ENCODE results near the gene DPYSL4.

Gene DPYSL4

GRCh38 chr10:132143162-132143561 is 43.6 kb upstream of the DPYSL4 start:
- TF ChIP-seq REST (IDR thresholded peaks at IDR 0.05; ENCODE audit: insufficient read depth in 1 of 2, low read depth in 2 of 2, low read length in 2 of 2) (no peak), SIN3A (IDR thresholded peaks at IDR 0.05; ENCODE audit: borderline replicate concordance, insufficient read depth, low read length) (no peak), TAF1 (IDR thresholded peaks at IDR 0.05; ENCODE audit: borderline replicate concordance, insufficient read depth, low read length) (no peak)

DNA sequence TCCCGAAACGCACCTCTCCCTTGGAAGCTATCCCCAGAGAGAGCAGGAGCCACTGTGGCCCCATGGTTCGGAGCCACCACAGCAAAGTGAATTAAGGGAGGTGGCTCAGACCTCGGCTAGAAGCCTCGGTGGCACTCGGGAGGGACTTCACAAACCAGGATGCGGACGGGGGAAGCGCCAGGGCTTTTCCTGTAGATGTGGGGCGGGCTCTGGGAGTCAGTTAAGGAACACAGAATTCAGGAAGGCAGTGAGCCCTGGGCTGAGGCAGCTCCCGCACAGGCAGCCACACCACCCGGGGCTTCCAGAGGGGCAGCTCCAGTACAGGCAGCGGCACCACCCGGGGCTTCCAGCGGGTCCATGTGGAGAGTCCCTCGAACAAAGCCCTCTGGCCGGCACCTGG is 42.7 kb upstream of the DPYSL4 start:
- TF ChIP-seq TAF1 (IDR thresholded peaks at IDR 0.05; ENCODE audit: borderline replicate concordance, insufficient read depth, low read length), result no peak
- no peak for TF ChIP-seq SIN3A (IDR thresholded peaks at IDR 0.05; ENCODE audit: borderline replicate concordance, insufficient read depth, low read length)
- no peak for TF ChIP-seq REST (IDR thresholded peaks at IDR 0.05; ENCODE audit: insufficient read depth in 1 of 2, low read depth in 2 of 2, low read length in 2 of 2)
- TF ChIP-seq POLR2AphosphoS5 (IDR thresholded peaks at IDR 0.05; ENCODE audit: low read depth, low read length), result no peak
- TF ChIP-seq FOXP2 (optimal IDR thresholded peaks at IDR 0.05; ENCODE audit: borderline replicate concordance, extremely low read depth, extremely low read length, insufficient read depth), result no peak

DNA sequence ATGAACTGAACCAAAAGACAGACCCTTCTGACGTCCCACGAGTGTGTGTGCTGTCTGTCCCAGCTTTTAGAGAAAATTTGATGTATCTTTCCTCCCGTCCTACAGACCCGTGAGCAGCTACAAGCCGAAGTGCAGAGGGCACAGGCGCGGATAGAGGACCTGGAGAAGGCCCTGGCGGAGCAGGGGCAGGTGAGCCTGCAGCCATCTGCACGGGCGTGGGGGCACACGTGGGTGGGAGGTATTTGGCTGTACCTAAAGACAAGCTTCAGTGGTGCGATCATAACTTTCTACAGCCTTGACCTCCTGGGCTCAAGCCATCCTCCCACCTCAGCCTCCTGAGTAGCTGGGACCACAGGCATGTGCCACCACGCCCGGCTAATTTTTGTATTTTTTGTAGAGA is 41.7 kb upstream of the DPYSL4 start:
- TF ChIP-seq TAF1 (IDR thresholded peaks at IDR 0.05; ENCODE audit: borderline replicate concordance, insufficient read depth, low read length) (no peak), SIN3A (IDR thresholded peaks at IDR 0.05; ENCODE audit: borderline replicate concordance, insufficient read depth, low read length) (no peak), FOXP2 (optimal IDR thresholded peaks at IDR 0.05; ENCODE audit: borderline replicate concordance, extremely low read depth, extremely low read length, insufficient read depth) (no peak), POLR2AphosphoS5 (IDR thresholded peaks at IDR 0.05; ENCODE audit: low read depth, low read length) (no peak), REST (IDR thresholded peaks at IDR 0.05; ENCODE audit: insufficient read depth in 1 of 2, low read depth in 2 of 2, low read length in 2 of 2) (no peak)

GRCh38 chr10:132145521-132146185 is 41.1 kb upstream of the DPYSL4 start:
- TF ChIP-seq TAF1 (IDR thresholded peaks at IDR 0.05; ENCODE audit: borderline replicate concordance, insufficient read depth, low read length) (no peak), REST (IDR thresholded peaks at IDR 0.05; ENCODE audit: insufficient read depth in 1 of 2, low read depth in 2 of 2, low read length in 2 of 2) (no peak), SIN3A (IDR thresholded peaks at IDR 0.05; ENCODE audit: borderline replicate concordance, insufficient read depth, low read length) (no peak), FOXP2 (optimal IDR thresholded peaks at IDR 0.05; ENCODE audit: borderline replicate concordance, extremely low read depth, extremely low read length, insufficient read depth) (no peak), POLR2AphosphoS5 (IDR thresholded peaks at IDR 0.05; ENCODE audit: low read depth, low read length) (no peak)

DNA sequence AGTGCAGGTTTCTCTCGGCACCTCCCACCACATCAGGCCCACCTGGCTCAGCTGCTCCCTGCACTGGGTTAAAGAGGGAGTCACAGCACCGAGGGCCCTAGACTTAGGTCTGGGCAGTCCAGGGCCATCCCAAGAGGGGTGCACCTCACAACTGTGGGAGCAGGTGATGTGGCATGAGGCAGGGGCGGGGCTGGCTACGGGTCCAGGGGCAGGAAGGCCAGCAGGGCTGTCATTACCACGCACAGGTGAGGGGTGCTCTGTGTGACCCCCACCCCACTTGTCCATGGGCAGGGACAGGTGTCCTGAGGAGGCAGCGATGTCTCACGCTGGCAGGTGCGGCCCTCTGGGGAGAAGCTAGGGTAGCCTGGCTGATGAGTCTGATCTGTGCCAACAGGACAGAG is 40.5 kb upstream of the DPYSL4 start:
- TF ChIP-seq REST (IDR thresholded peaks at IDR 0.05; ENCODE audit: insufficient read depth in 1 of 2, low read depth in 2 of 2, low read length in 2 of 2), result no peak
- no peak for TF ChIP-seq POLR2AphosphoS5 (IDR thresholded peaks at IDR 0.05; ENCODE audit: low read depth, low read length)

Measured in PFSK-1 (cell line).